ENCODE results near the gene DYNC1I1. TPM values are rescaled to one million over a fixed set of nuclear protein-coding genes. Genes with fewer than 3 reads are reported as not detected.

DYNC1I1 gene
- total and polyA plus RNA-seq, 2 experiments from 2014 or later: 1.4 to 4.1 TPM

- Histone ChIP-seq H2AFZ (no peak overlapping the region), H3K4me2 (no peak overlapping the region), H3K36me3 (ENCODE audit: insufficient read depth) (no peaks in the 10 kb centered on the region), H3K4me3 (no peak overlapping the region), H3K27ac (ENCODE audit: low read depth) (no peak overlapping the region), H3F3A (replicated peaks; ENCODE audit: low read depth) (no peaks in the 10 kb centered on the region), H3K4me1 (ENCODE audit: insufficient read depth) (peaks cover 9% of the 10 kb centered on the region), H4K20me1 (replicated peaks; ENCODE audit: insufficient read depth) (no peaks in the 10 kb centered on the region), H3K27me3 (ENCODE audit: insufficient read depth) (no peaks in the 10 kb centered on the region), H3K9me2 (ENCODE audit: insufficient read depth) (0 out of 2 replicates have a peak, but pooled peaks cover 4% of the 10 kb centered on the region), H3K79me2 (replicated peaks; ENCODE audit: insufficient read depth) (no peaks in the 10 kb centered on the region)
- Mint-ChIP-seq H3K9me3 (no peaks in the 10 kb centered on the region), H3K27ac (no peak overlapping the region), H3K36me3 (ENCODE audit: low read depth) (no peaks in the 10 kb centered on the region), H3K4me1 (peaks cover 13% of the 10 kb centered on the region), H3K4me3 (no peak overlapping the region), H3K27me3 (ENCODE audit: insufficient read depth, low read depth, poor library complexity) (no peaks in the 10 kb centered on the region)
- no peak for ATAC-seq
- TF ChIP-seq ZNF331 (CRISPR knock-in tag; IDR thresholded peaks at IDR 0.05; ENCODE audit: low read depth): no peak
- no peak for TF ChIP-seq ETS1 (IDR thresholded peaks at IDR 0.05)
- TF ChIP-seq ZNF462 (CRISPR knock-in tag; IDR thresholded peaks at IDR 0.05): no peak
- TF ChIP-seq REST (IDR thresholded peaks at IDR 0.05; ENCODE audit: unreplicated experiment): no peak
- no peak for TF ChIP-seq NANOG (IDR thresholded peaks at IDR 0.05; ENCODE audit: borderline replicate concordance)
- TF ChIP-seq CTCF (conservative IDR thresholded peaks at IDR 0.05; ENCODE audit: low read depth in 2 of 2): no peak
- no peak for TF ChIP-seq STAT1 (IDR thresholded peaks at IDR 0.05; ENCODE audit: unreplicated experiment)
- TF ChIP-seq ZNF114 (CRISPR knock-in tag; IDR thresholded peaks at IDR 0.05): no peak
- TF ChIP-seq EZH2 (IDR thresholded peaks at IDR 0.05; ENCODE audit: low read depth, unreplicated experiment): no peak
- no peak for TF ChIP-seq POLR2AphosphoS5 (IDR thresholded peaks at IDR 0.05; ENCODE audit: low read depth)
- TF ChIP-seq EZH2phosphoT487 (IDR thresholded peaks at IDR 0.05; ENCODE audit: unreplicated experiment): no peak
- TF ChIP-seq JUNB (IDR thresholded peaks at IDR 0.05; ENCODE audit: unreplicated experiment): no peak
- no peak for TF ChIP-seq CREB1 (CRISPR knock-in tag; IDR thresholded peaks at IDR 0.05; ENCODE audit: low read depth)
- no peak for DNase-seq (ENCODE audit: low spot score)
Observed at GRCh38 chr7:95847061-95847460, 74.7 kb downstream of the DYNC1I1 start.

Data from GM23338 (cell line).